ENCODE results near the gene CDCP2. TPM values are rescaled to one million over a fixed set of nuclear protein-coding genes. Genes with fewer than 3 reads are reported as not detected.

Gene CDCP2
- total RNA-seq, 1 donor: not detected

DNA sequence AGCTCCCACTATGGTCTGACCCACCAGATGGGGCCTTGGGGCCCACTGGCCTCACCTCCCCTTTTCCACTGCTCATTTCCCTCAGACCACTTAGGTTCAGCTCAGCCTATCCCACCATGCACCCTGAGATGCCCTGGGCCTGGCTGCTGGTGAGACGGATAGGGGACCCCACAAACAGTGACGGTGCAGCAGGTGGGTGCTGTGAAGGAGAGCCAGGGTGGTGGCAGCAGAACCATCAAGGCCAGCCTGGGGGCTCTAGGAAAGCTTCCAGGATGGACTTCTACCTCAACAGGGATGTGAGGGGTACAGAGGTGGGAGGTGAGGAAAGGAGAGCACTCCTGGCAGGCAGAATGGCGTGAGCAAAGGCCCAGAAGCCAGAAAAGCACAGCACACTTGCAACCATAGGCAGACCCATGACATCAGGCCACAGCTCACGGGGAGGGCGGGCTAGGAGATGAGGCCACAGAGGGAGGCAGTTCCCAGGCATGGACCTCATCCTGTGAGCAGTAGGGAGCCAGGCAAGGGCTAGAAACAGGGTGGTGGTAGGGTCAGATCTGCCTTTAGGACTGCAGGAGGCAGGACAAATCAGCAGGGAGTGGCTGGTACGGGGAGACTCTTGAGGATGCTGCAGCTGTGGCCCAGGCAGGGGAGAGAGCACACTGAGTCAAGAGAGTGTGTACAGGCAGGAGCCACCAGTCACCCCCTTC is 24.0 kb upstream of the CDCP2 start:
- H3K4me3 ChIP-seq (ENCODE audit: low read depth, low read length): no peak overlapping the region
- TF ChIP-seq, protein P1, sequence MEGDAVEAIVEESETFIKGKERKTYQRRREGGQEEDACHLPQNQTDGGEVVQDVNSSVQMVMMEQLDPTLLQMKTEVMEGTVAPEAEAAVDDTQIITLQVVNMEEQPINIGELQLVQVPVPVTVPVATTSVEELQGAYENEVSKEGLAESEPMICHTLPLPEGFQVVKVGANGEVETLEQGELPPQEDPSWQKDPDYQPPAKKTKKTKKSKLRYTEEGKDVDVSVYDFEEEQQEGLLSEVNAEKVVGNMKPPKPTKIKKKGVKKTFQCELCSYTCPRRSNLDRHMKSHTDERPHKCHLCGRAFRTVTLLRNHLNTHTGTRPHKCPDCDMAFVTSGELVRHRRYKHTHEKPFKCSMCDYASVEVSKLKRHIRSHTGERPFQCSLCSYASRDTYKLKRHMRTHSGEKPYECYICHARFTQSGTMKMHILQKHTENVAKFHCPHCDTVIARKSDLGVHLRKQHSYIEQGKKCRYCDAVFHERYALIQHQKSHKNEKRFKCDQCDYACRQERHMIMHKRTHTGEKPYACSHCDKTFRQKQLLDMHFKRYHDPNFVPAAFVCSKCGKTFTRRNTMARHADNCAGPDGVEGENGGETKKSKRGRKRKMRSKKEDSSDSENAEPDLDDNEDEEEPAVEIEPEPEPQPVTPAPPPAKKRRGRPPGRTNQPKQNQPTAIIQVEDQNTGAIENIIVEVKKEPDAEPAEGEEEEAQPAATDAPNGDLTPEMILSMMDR (IDR thresholded peaks at IDR 0.05; ENCODE audit: insufficient read depth, low read depth, low read length): no peak
- DNase-seq (ENCODE audit: low read depth): no peak

DNA sequence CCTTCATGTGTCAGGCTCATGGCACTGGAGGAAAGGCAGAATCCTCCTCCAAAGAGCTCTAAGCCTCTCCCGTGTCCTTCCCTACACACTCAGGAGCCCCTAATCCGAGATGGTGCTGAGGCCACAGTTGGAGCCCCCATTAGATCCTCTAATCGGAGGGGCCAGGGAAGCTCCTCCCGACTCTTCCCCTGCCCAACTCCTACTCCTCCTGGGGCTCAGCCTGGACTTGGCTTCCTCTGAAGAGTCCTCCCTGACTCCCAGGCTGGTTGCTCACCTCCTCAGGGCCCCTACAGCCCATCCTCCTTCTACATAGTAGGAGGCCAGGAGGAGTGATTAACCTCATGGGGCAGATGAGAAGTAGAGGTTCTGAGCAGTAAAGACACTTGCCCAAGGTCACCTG is 21.3 kb upstream of the CDCP2 start:
- no peak overlapping the region for H3K4me3 ChIP-seq (ENCODE audit: low read depth, low read length)
- DNase-seq (ENCODE audit: low read depth): no peak
- TF ChIP-seq, protein P1 (IDR thresholded peaks at IDR 0.05; ENCODE audit: insufficient read depth, low read depth, low read length): no peak

DNA sequence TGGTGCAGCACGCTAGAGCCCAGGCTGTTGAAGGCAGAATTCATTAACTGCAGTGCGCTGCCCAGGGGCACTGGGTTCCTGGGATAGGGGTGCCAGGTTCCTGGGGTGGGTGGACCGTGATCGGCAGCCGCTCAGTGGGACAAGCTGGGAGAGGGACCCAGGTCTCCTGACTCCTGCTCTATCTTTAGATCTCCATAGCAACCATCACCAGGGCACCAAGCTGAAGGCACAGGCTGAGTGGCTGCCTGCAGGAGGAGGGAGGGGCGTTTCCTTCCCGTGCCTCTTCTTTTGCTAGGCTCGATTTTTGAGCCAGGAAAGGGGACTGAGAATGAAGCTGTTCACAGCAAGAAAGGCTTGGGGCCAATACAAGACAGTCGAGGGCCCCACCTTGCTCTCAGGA is 20.9 kb upstream of the CDCP2 start:
- H3K4me3 ChIP-seq (ENCODE audit: low read depth, low read length): no peak overlapping the region
- DNase-seq (ENCODE audit: low read depth): no peak
- TF ChIP-seq, protein P1 (IDR thresholded peaks at IDR 0.05; ENCODE audit: insufficient read depth, low read depth, low read length): no peak

DNA sequence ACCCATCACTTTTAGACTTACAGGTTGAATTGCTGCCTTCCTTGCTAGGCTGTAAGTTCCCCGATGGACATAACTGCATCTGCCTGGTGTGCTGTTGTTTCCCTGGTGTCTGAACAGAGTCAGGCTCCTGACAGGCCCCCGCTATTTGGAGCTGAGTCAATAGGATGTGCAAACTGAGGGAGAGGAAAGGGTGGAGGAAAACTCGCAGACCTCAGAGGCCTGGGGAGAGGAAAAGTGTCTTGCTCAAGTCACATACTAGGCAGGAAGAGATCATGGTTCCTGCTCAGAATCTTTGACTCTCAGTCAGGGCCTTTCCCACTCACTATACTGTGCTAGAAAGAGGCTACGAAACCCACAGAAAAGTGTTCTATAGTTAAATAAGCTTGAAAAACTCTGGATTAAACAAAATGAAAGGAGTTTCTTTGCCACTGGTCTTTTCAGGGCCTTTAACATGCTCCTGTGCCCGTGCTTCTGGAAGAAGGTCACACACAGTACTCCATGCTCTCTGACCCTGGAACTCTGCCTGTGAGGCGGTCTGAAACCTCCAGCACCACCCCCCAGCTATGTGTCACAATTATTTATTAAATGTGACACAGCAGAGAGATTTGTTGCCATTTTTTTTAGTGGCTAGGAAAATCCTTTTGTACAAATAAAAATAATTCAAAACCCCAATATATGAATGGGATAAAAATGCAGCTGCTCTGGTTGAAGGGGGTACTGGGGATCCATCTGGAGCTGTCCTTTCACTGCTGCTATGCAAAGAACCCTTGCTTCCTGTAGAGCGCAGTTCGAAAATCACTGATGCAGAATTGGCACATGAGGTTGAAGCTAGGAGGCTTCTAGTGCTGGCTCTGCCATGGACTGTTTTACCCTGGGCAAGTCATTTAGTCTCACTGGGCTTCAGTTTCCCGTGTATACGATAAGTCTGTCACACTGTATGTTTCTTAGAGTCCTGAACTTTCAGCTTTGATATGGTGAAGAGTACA is 20.1 kb upstream of the CDCP2 start:
- no peak overlapping the region for H3K4me3 ChIP-seq (ENCODE audit: low read depth, low read length)
- TF ChIP-seq, protein P1 (IDR thresholded peaks at IDR 0.05; ENCODE audit: insufficient read depth, low read depth, low read length): no peak
- peak; percentile 13 for DNase-seq (ENCODE audit: low read depth)

DNA sequence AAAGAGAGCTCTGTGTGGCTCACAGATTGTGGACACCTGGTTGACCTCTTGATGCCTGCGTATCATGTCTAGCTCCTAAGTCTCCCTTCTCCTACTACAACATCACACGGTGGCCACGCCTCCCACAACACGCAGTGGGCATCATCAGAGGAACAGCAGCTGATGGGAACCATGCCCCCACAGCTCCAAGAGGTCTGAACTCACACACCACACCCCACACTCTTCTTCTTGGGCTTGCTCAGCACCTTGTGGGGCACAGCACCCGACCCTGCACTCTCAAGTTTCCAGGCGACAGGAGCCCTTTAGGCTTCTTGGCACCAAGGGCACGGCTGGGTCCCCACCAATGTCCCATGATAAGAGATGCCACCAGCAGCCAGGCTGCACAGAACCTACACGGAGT is 18.8 kb upstream of the CDCP2 start:
- TF ChIP-seq, protein P1 (IDR thresholded peaks at IDR 0.05; ENCODE audit: insufficient read depth, low read depth, low read length): no peak
- no peak overlapping the region for H3K4me3 ChIP-seq (ENCODE audit: low read depth, low read length)
- no peak for DNase-seq (ENCODE audit: low read depth)

DNA sequence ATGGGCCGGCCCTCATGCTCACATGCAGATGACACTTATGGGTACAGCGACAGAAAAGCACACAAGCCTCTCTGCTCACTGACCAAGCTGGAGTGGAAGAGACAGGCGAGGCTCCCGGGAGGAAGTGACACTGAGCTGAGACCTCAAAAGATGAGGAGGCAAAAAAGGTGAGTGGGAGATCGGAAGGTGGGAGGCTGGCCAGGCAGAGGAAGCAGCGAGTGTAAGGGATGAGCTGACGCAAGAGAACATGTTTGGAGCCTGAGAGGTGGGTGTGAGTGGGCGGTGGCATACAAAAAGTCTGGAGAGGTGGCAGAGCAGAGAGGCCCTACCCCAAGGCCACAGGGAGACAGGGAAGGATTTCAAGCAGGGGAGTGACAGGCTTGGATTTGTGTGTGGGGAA is 18.2 kb upstream of the CDCP2 start:
- TF ChIP-seq, protein P1 (IDR thresholded peaks at IDR 0.05; ENCODE audit: insufficient read depth, low read depth, low read length): no peak
- H3K4me3 ChIP-seq (ENCODE audit: low read depth, low read length): no peak overlapping the region
- no peak for DNase-seq (ENCODE audit: low read depth)
